ENCODE results near the gene STOML1. TPM values are rescaled to one million over a fixed set of nuclear protein-coding genes. Genes with fewer than 3 reads are reported as not detected.

STOML1 gene, protein sequence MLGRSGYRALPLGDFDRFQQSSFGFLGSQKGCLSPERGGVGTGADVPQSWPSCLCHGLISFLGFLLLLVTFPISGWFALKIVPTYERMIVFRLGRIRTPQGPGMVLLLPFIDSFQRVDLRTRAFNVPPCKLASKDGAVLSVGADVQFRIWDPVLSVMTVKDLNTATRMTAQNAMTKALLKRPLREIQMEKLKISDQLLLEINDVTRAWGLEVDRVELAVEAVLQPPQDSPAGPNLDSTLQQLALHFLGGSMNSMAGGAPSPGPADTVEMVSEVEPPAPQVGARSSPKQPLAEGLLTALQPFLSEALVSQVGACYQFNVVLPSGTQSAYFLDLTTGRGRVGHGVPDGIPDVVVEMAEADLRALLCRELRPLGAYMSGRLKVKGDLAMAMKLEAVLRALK
- 22.3 TPM for total RNA-seq

GRCh38 chr15:73991726-73992593, at the start of gene STOML1:
Gene STOML1, minus strand, starts transcription at chr15:73992295. Its CDS starts 72 bp downstream, at chr15:73992223.
- DNase-seq, result peak; percentile 97

DNA sequence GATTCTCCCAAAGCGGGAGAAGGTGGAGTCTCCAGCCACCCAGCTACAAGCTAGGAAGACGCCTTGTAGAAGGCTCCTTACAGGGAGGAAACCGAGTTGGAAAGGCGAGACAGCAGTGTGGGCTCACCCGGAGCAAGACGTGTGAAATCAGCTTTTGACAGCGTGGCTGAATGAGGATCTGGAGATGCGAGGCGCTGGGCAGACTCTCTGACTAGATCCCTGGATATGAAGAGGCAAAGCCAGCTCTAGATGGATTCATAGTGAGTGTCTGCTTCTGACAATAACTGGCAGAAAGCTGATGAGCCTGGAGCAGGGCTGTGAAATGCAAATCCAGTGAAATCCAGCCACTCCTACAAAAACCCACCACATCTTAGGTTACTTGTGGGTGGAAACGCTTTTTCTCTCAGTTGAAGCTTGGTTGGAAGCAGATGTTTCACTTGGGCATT, 49.2 kb upstream of the STOML1 start:
- peak; percentile 47 for DNase-seq

- DNase-seq, result peak; percentile 66
Measured at GRCh38 chr15:74040109-74040850, 48.2 kb upstream of the STOML1 start.

- no peak for DNase-seq
Measured at GRCh38 chr15:74039656-74040010, 47.5 kb upstream of the STOML1 start.

GRCh38 chr15:74038707-74039655, 46.9 kb upstream of the STOML1 start:
- no peak for DNase-seq

- DNase-seq, result no peak
Measured at GRCh38 chr15:74037171-74038117, 45.3 kb upstream of the STOML1 start.

DNA sequence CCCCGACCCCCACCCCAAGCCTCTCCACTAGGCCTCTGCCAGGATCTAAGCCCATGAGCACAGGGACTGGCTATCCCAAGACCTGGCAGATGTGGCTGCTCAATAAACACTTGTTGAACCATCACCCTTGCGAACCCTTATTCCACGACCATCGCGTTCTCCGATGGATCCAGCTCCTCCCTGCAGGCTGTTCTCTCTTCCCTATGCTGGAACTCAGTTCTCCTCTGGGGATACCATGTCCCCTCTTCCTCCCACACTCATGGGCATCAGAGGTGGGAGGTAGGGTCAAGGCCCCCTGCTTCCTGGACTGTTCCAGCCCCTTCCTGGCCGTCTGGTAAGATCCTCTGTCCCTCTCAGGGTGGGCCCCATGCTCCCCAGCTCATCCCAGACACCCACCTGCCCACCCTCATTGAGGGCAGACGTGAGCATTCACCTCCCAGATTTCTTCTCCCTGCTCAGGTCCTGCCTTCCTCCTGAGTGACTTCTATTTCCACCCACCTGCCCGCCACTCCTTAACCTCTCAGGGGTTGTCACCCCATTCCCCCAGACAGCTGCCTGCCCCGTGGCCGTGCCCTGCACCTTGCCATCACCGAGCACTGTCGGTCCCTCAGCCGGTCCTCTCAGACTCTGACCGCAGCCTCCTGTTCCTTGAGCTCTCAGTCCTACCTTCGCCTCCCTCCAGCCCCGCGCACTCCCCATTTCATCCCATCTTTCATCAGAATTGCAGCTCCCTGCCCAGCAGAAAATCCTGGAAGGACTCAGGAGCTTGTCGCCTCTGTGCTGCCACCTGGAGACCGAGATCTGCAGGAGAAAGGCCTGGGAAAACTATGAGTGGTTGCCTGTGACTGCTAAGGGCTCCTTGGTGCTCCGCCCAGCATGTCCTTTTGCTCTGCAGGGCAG, 44.4 kb upstream of the STOML1 start:
- DNase-seq, result peak; percentile 84

DNA sequence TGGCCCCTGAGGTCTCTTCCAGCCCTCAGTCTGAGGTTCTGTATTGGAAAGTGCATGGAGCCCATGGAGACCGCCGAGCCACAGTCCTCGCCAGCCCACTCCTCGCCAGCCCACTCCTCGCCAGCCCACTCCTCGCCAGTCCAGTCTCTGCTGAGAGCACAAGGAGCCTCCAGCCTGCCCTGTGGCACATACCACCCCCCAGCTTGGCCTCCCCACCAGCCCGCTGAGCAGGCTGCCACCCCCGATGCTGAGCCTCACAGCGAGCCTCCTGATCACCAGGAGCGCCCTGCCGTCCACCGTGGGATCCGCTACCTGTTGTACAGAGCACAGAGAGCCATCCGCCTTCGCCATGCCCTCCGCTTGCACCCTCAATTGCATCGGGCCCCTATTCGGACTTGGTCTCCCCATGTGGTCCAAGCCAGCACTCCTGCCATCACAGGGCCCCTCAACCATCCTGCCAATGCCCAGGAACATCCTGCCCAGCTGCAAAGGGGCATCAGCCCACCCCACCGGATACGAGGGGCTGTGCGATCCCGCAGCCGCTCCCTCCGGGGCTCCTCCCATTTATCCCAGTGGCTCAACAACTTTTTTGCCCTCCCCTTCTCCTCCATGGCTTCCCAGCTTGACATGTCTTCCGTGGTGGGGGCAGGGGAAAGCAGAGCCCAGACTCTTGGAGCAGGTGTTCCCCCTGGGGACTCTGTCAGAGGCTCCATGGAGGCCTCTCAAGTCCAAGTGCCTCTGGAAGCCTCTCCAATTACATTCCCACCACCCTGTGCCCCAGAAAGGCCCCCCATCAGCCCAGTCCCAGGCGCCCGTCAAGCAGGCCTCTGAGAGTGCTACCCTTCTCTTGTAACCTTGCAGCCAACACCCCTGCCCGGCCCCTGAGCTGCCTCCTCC, 43.3 kb upstream of the STOML1 start:
- DNase-seq, result peak; percentile 49

DNA sequence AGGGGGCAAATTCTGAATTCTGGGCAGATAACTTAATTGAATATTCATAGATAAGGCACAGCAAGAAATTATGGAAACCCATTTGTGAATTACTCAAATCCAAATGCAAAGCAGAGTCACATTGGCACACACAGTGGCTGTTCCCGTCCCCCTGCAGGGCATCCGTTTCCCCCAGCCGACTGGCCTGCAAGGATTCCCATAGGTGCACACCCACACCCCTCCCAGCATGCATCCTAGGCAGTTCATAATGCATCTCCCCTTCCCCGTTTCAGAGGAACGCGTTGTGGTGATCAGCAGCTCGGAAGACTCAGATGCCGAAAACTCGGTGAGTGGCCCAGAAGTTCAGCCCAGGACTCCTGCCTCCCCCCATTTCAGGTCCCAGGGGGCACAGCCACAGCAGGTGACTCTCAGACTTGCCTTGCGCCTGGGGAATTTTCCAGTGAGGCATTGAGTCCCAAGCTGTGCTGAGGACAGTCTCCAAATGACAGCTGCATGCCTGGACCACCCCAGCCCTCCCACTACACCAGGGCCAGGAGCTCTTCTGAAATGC, 42.2 kb upstream of the STOML1 start:
- no peak for DNase-seq

GRCh38 chr15:74032606-74033561, 40.8 kb upstream of the STOML1 start:
- no peak for DNase-seq

DNA sequence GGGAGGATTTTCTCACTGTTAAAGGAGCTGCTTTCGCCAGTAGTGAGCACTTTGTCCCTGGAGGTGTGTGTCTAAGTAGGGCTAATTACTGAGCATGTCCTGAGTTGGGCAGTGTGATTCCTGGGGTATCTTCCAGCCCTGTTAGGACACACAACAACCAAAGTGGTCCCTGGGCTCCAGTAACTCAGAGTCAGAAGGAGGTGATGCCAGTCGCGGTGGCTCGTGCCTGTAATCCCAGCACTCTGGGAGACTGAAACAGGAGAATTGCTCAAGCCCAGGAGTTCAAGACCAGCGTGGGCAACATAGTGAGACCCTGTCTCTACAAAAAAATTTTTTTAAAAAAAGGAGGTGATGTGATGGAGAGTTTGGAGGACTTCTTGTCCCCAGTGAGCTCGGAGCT, 40.0 kb upstream of the STOML1 start:
- DNase-seq, result no peak

- no peak for DNase-seq
Measured at GRCh38 chr15:74028646-74029045, 36.6 kb upstream of the STOML1 start.

DNA sequence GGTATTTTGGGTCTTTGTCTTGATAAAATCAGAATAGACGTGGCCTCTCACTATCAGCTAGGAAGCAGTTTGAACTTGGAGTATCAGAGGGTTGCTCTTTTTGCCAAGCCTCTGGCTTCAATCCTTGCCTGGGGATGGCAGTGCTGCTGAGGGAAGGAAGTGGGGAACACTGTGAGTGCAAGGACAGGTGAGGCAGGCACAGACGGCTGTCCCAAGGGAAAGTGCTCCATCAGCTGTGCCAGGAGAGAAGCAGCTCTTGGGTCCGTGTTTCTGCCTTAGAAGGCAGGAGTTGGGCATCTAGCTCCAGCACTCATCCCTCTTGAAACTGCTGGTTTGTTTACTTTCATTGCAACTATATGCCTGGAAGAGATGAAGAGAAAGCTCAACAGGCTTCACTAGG, 35.6 kb upstream of the STOML1 start:
- no peak for DNase-seq

GRCh38 chr15:74025436-74025835, 33.3 kb upstream of the STOML1 start:
- DNase-seq, result no peak

- no peak for DNase-seq
Measured at GRCh38 chr15:74024687-74025086, 32.6 kb upstream of the STOML1 start.

DNA sequence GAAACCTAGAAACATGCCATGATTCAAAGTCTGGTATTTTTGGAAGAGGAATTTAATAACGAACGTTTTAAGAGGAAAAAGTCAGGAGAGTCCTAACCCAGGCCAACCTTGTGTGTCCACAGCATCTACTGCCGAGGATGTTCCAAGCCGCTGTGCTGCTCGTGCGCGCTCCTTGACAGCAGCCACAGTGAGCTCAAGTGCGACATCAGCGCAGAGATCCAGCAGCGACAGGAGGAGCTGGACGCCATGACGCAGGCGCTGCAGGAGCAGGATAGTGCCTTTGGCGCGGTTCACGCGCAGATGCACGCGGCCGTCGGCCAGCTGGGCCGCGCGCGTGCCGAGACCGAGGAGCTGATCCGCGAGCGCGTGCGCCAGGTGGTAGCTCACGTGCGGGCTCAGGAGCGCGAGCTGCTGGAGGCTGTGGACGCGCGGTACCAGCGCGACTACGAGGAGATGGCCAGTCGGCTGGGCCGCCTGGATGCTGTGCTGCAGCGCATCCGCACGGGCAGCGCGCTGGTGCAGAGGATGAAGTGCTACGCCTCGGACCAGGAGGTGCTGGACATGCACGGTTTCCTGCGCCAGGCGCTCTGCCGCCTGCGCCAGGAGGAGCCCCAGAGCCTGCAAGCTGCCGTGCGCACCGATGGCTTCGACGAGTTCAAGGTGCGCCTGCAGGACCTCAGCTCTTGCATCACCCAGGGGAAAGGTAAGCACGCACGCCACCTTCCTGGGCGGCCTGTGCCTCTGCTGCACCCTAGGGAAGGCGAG, 30.8 kb upstream of the STOML1 start:
- no peak for DNase-seq
